ENCODE results near the gene FCMR. TPM values are rescaled to one million over a fixed set of nuclear protein-coding genes. Genes with fewer than 3 reads are reported as not detected.

FCMR gene
- total and polyA plus RNA-seq, 4 donors, result 0.28 to 4.0 (median 2.3) TPM

- Histone ChIP-seq H3K4me1 (ENCODE audit: control insufficient read depth in 1 of 2, insufficient read depth in 2 of 2, low read length in 2 of 2) (no peaks in the 10 kb centered on the region), H3K9me3 (ENCODE audit: control insufficient read depth, low read length) (peaks cover 1% of the 10 kb centered on the region), H3K27ac (ENCODE audit: low read depth in 1 of 2, low read length in 2 of 2) (no peak overlapping the region), H3K4me3 (ENCODE audit: low read length in 2 of 2) (no peak overlapping the region), H3K27me3 (ENCODE audit: control insufficient read depth in 1 of 2, insufficient read depth in 2 of 2, low read length in 1 of 2) (no peaks in the 10 kb centered on the region), H3K36me3 (ENCODE audit: control insufficient read depth in 1 of 2, insufficient read depth in 2 of 2, low read length in 1 of 2) (no peaks in the 10 kb centered on the region)
- intact Hi-C loops (cut with DNase I), result no loop called here
- ATAC-seq (ENCODE audit: low FRiP score), result no peak
- DNase-seq, result no peak
- 74 to 79% methylated on average over 3 of the region's 3 CpGs for WGBS, 2 donors
Measured at GRCh38 chr1:206892351-206892984, 29.3 kb downstream of the FCMR start.

- H3K27me3 ChIP-seq (ENCODE audit: control insufficient read depth in 1 of 2, insufficient read depth in 2 of 2, low read length in 1 of 2), result no peaks in the 10 kb centered on the region
- H3K36me3 ChIP-seq (ENCODE audit: control insufficient read depth in 1 of 2, insufficient read depth in 2 of 2, low read length in 1 of 2), result no peaks in the 10 kb centered on the region
- H3K4me1 ChIP-seq (ENCODE audit: control insufficient read depth in 1 of 2, insufficient read depth in 2 of 2, low read length in 2 of 2), result no peaks in the 10 kb centered on the region
- no peak overlapping the region for H3K4me3 ChIP-seq (ENCODE audit: low read length in 2 of 2)
- peaks cover 1% of the 10 kb centered on the region for H3K9me3 ChIP-seq (ENCODE audit: control insufficient read depth, low read length)
- WGBS, 2 donors, result 81% methylated on average over 1 of the region's 1 CpG
- intact Hi-C loops (cut with DNase I), result no loop called here
- ATAC-seq (ENCODE audit: low FRiP score) (no peak), DNase-seq (no peak)
- H3K27ac ChIP-seq (ENCODE audit: low read depth in 1 of 2, low read length in 2 of 2), result no peak overlapping the region
Measured at GRCh38 chr1:206891412-206891811, 30.3 kb downstream of the FCMR start.

- intact Hi-C loops (cut with DNase I), result no loop called here
- H3K27me3 ChIP-seq (ENCODE audit: control insufficient read depth in 1 of 2, insufficient read depth in 2 of 2, low read length in 1 of 2), result no peaks in the 10 kb centered on the region
- H3K27ac ChIP-seq (ENCODE audit: low read depth in 1 of 2, low read length in 2 of 2), result no peak overlapping the region
- ATAC-seq (ENCODE audit: low FRiP score) (no peak), DNase-seq (peak in 1 of 2 donors; percentile 75)
- H3K4me1 ChIP-seq (ENCODE audit: control insufficient read depth in 1 of 2, insufficient read depth in 2 of 2, low read length in 2 of 2), result no peaks in the 10 kb centered on the region
- peaks cover 1% of the 10 kb centered on the region for H3K9me3 ChIP-seq (ENCODE audit: control insufficient read depth, low read length)
- no peak overlapping the region for H3K4me3 ChIP-seq (ENCODE audit: low read length in 2 of 2)
- no peaks in the 10 kb centered on the region for H3K36me3 ChIP-seq (ENCODE audit: control insufficient read depth in 1 of 2, insufficient read depth in 2 of 2, low read length in 1 of 2)
- 62 to 64% methylated on average over 15 of the region's 15 CpGs for WGBS, 2 donors
Measured at GRCh38 chr1:206890125-206891060, 31.3 kb downstream of the FCMR start.

GRCh38 chr1:206887701-206888100, 34.0 kb downstream of the FCMR start:
- H3K27me3 ChIP-seq (ENCODE audit: control insufficient read depth in 1 of 2, insufficient read depth in 2 of 2, low read length in 1 of 2), result no peaks in the 10 kb centered on the region
- no peak overlapping the region for H3K27ac ChIP-seq (ENCODE audit: low read depth in 1 of 2, low read length in 2 of 2)
- no peak overlapping the region for H3K4me3 ChIP-seq (ENCODE audit: low read length in 2 of 2)
- no peak for ATAC-seq (ENCODE audit: low FRiP score)
- no peaks in the 10 kb centered on the region for H3K36me3 ChIP-seq (ENCODE audit: control insufficient read depth in 1 of 2, insufficient read depth in 2 of 2, low read length in 1 of 2)
- no peak for DNase-seq
- H3K4me1 ChIP-seq (ENCODE audit: control insufficient read depth in 1 of 2, insufficient read depth in 2 of 2, low read length in 2 of 2), result no peaks in the 10 kb centered on the region
- WGBS, 2 donors, result 53 to 61% methylated on average over 4 of the region's 4 CpGs
- H3K9me3 ChIP-seq (ENCODE audit: control insufficient read depth, low read length), result peaks cover 1% of the 10 kb centered on the region
- intact Hi-C loops (cut with DNase I), result no loop called here

- 47 to 71% methylated on average over 1 of the region's 1 CpG for WGBS, 2 donors
- no peaks in the 10 kb centered on the region for H3K36me3 ChIP-seq (ENCODE audit: control insufficient read depth in 1 of 2, insufficient read depth in 2 of 2, low read length in 1 of 2)
- no peak overlapping the region for H3K27ac ChIP-seq (ENCODE audit: low read depth in 1 of 2, low read length in 2 of 2)
- no peaks in the 10 kb centered on the region for H3K4me1 ChIP-seq (ENCODE audit: control insufficient read depth in 1 of 2, insufficient read depth in 2 of 2, low read length in 2 of 2)
- no peaks in the 10 kb centered on the region for H3K27me3 ChIP-seq (ENCODE audit: control insufficient read depth in 1 of 2, insufficient read depth in 2 of 2, low read length in 1 of 2)
- DNase-seq, result no peak
- no peak overlapping the region for H3K4me3 ChIP-seq (ENCODE audit: low read length in 2 of 2)
- H3K9me3 ChIP-seq (ENCODE audit: control insufficient read depth, low read length), result peaks cover 1% of the 10 kb centered on the region
- ATAC-seq (ENCODE audit: low FRiP score), result no peak
- intact Hi-C loops (cut with DNase I), result no loop called here
Measured at GRCh38 chr1:206886831-206887230, 34.9 kb downstream of the FCMR start.

- Histone ChIP-seq H3K27me3 (ENCODE audit: control insufficient read depth in 1 of 2, insufficient read depth in 2 of 2, low read length in 1 of 2) (no peaks in the 10 kb centered on the region), H3K36me3 (ENCODE audit: control insufficient read depth in 1 of 2, insufficient read depth in 2 of 2, low read length in 1 of 2) (no peaks in the 10 kb centered on the region), H3K4me3 (ENCODE audit: low read length in 2 of 2) (no peak overlapping the region), H3K27ac (ENCODE audit: low read depth in 1 of 2, low read length in 2 of 2) (no peak overlapping the region), H3K4me1 (ENCODE audit: control insufficient read depth in 1 of 2, insufficient read depth in 2 of 2, low read length in 2 of 2) (no peaks in the 10 kb centered on the region), H3K9me3 (ENCODE audit: control insufficient read depth, low read length) (peaks cover 1% of the 10 kb centered on the region)
- DNase-seq (no peak), ATAC-seq (ENCODE audit: low FRiP score) (no peak)
- WGBS, 2 donors, result 49 to 54% methylated on average over 3 of the region's 3 CpGs
- intact Hi-C loops (cut with DNase I), result no loop called here
Measured at GRCh38 chr1:206885341-206886060, 36.2 kb downstream of the FCMR start.

GRCh38 chr1:206883876-206884275, 37.9 kb downstream of the FCMR start:
- intact Hi-C loops (cut with DNase I), result no loop called here
- Histone ChIP-seq H3K27ac (ENCODE audit: low read depth in 1 of 2, low read length in 2 of 2) (no peak overlapping the region), H3K27me3 (ENCODE audit: control insufficient read depth in 1 of 2, insufficient read depth in 2 of 2, low read length in 1 of 2) (no peaks in the 10 kb centered on the region), H3K4me1 (ENCODE audit: control insufficient read depth in 1 of 2, insufficient read depth in 2 of 2, low read length in 2 of 2) (no peaks in the 10 kb centered on the region), H3K9me3 (ENCODE audit: control insufficient read depth, low read length) (peaks cover 4% of the 10 kb centered on the region), H3K36me3 (ENCODE audit: control insufficient read depth in 1 of 2, insufficient read depth in 2 of 2, low read length in 1 of 2) (no peaks in the 10 kb centered on the region), H3K4me3 (ENCODE audit: low read length in 2 of 2) (no peak overlapping the region)
- WGBS, 2 donors, result 85 to 94% methylated on average over 2 of the region's 2 CpGs
- DNase-seq, result no peak
- ATAC-seq (ENCODE audit: low FRiP score), result no peak

- Histone ChIP-seq H3K4me3 (ENCODE audit: low read length in 2 of 2) (no peak overlapping the region), H3K4me1 (ENCODE audit: control insufficient read depth in 1 of 2, insufficient read depth in 2 of 2, low read length in 2 of 2) (no peaks in the 10 kb centered on the region), H3K27me3 (ENCODE audit: control insufficient read depth in 1 of 2, insufficient read depth in 2 of 2, low read length in 1 of 2) (no peaks in the 10 kb centered on the region), H3K27ac (ENCODE audit: low read depth in 1 of 2, low read length in 2 of 2) (no peak overlapping the region), H3K36me3 (ENCODE audit: control insufficient read depth in 1 of 2, insufficient read depth in 2 of 2, low read length in 1 of 2) (no peaks in the 10 kb centered on the region), H3K9me3 (ENCODE audit: control insufficient read depth, low read length) (peaks cover 5% of the 10 kb centered on the region)
- DNase-seq (no peak), ATAC-seq (ENCODE audit: low FRiP score) (no peak)
- intact Hi-C loops (cut with DNase I), result no loop called here
- 91 to 92% methylated on average over 1 of the region's 1 CpG for WGBS, 2 donors
Measured at GRCh38 chr1:206883160-206883559, 38.6 kb downstream of the FCMR start.

All from aorta (tissue), 5 donors.